H9 (cell line): ENCODE measurements around the gene AP3D1. TPM values are rescaled to one million over a fixed set of nuclear protein-coding genes. Genes with fewer than 3 reads are reported as not detected.

Source experiments
- DNase-seq: peaks from one replicate; pipeline ENCODE4 v3.0.0-alpha.2; 2017
- H2AFZ ChIP-seq: one replicate; pipeline ENCODE4 v1.6.1; 2013; ENCODE audit warnings: mild to moderate bottlenecking, low read length, control low read depth, moderate library complexity
- H2AK5ac ChIP-seq: 2 replicates; pipeline ENCODE4 v1.6.1; 2013; ENCODE audit warnings: low read length, control low read depth, mixed read lengths; ENCODE audit not compliant: insufficient read length
- H2BK120ac ChIP-seq: one replicate; pipeline ENCODE4 v1.6.1; 2013; ENCODE audit warnings: low read depth, mild to moderate bottlenecking, low read length, control low read depth, inconsistent platforms; ENCODE audit not compliant: poor library complexity, severe bottlenecking
- H2BK12ac ChIP-seq: 2 replicates; pipeline ENCODE4 v1.6.1; 2013; ENCODE audit warnings: low read length, control low read depth, mixed read lengths, low read depth; ENCODE audit not compliant: insufficient read length
- H2BK15ac ChIP-seq: 2 replicates; pipeline ENCODE4 v1.6.1; 2013; ENCODE audit warnings: low read depth, low read length, control low read depth
- H2BK20ac ChIP-seq: one replicate; pipeline ENCODE4 v1.6.1; 2013; ENCODE audit warnings: low read depth, mild to moderate bottlenecking, low read length, control low read depth, inconsistent platforms; ENCODE audit not compliant: poor library complexity, severe bottlenecking
- H2BK5ac ChIP-seq: 2 replicates; pipeline ENCODE4 v1.6.1; 2013; ENCODE audit warnings: low read length, control low read depth, mixed read lengths; ENCODE audit not compliant: insufficient read length
- H3K14ac ChIP-seq: 2 replicates; pipeline ENCODE4 v1.6.1; 2013; ENCODE audit warnings: low read length, control low read depth; ENCODE audit not compliant: insufficient read depth
- H3K18ac ChIP-seq: 2 replicates; pipeline ENCODE4 v1.6.1; 2013; ENCODE audit warnings: low read depth, mild to moderate bottlenecking, mixed read lengths, low read length, control low read depth; ENCODE audit not compliant: insufficient read length
- H3K23ac ChIP-seq: 2 replicates; pipeline ENCODE4 v1.6.1; 2013; ENCODE audit warnings: low read length, control low read depth, mixed read lengths, low read depth; ENCODE audit not compliant: insufficient read length
- H3K23me2 ChIP-seq: 2 replicates; pipeline ENCODE4 v1.6.1; 2013; ENCODE audit warnings: low read depth, mild to moderate bottlenecking, mixed read lengths, low read length, control low read depth; ENCODE audit not compliant: insufficient read length, poor library complexity, severe bottlenecking
- H3K27ac ChIP-seq: 2 replicates; pipeline ENCODE4 v1.5.1; 2013; ENCODE audit warnings: low read length, control low read depth, mixed read lengths, low read depth; ENCODE audit not compliant: insufficient read length
- H3K27me3 ChIP-seq: 2 replicates; pipeline ENCODE4 v1.6.1; 2013; ENCODE audit warnings: low read length, control low read depth, inconsistent platforms; ENCODE audit not compliant: insufficient read depth
- H3K4ac ChIP-seq: 2 replicates; pipeline ENCODE4 v1.6.1; 2013; ENCODE audit warnings: low read depth, mild to moderate bottlenecking, control low read depth, inconsistent platforms, low read length, moderate library complexity
- H3K4me1 ChIP-seq: 2 replicates; pipeline ENCODE4 v1.6.1; 2013; ENCODE audit warnings: low read length, control low read depth, inconsistent platforms; ENCODE audit not compliant: insufficient read depth
- H3K4me2 ChIP-seq: 2 replicates; pipeline ENCODE4 v1.6.1; 2013; ENCODE audit warnings: low read length, control low read depth, mixed read lengths; ENCODE audit not compliant: insufficient read length, insufficient read depth
- H3K56ac ChIP-seq: 2 replicates; pipeline ENCODE4 v1.6.1; 2013; ENCODE audit warnings: low read depth, mild to moderate bottlenecking, mixed read lengths, low read length, control low read depth; ENCODE audit not compliant: insufficient read length
- H3K79me1 ChIP-seq: 2 replicates; pipeline ENCODE4 v1.6.1; 2013; ENCODE audit warnings: low read depth, mild to moderate bottlenecking, moderate library complexity, low read length, control low read depth, inconsistent platforms; ENCODE audit not compliant: insufficient read depth, poor library complexity, severe bottlenecking
- H3K79me2 ChIP-seq: 2 replicates; pipeline ENCODE4 v1.6.1; 2013; ENCODE audit warnings: low read length, control low read depth, inconsistent platforms; ENCODE audit not compliant: insufficient read depth
- H3K9ac ChIP-seq: 2 replicates; pipeline ENCODE4 v1.6.1; 2013; ENCODE audit warnings: low read length, control low read depth, mixed read lengths; ENCODE audit not compliant: insufficient read length; ENCODE audit errors: extremely low read depth
- H3K9me3 ChIP-seq: one replicate; pipeline ENCODE4 v1.6.1; 2013; ENCODE audit warnings: low read depth, low read length, inconsistent platforms; ENCODE audit not compliant: control insufficient read depth
- H3T11ph ChIP-seq: one replicate; pipeline ENCODE4 v1.6.1; 2013; ENCODE audit warnings: mild to moderate bottlenecking, low read length, control low read depth, inconsistent platforms
- H4K20me1 ChIP-seq: one replicate; pipeline ENCODE4 v1.6.1; 2013; ENCODE audit not compliant: control insufficient read depth, insufficient read length, insufficient read depth
- H4K5ac ChIP-seq: 2 replicates; pipeline ENCODE4 v1.6.1; 2013; ENCODE audit warnings: low read depth, mild to moderate bottlenecking, mixed read lengths, low read length, control low read depth; ENCODE audit not compliant: insufficient read length
- H4K8ac ChIP-seq: replicated peaks from 2 replicates; pipeline ENCODE4 v1.6.1; 2013; ENCODE audit warnings: low read length, control low read depth, mixed read lengths, low read depth; ENCODE audit not compliant: insufficient read length
- H4K91ac ChIP-seq: 2 replicates; pipeline ENCODE4 v1.6.1; 2013; ENCODE audit warnings: low read depth, mild to moderate bottlenecking, moderate library complexity, mixed read lengths, low read length, control low read depth; ENCODE audit not compliant: insufficient read length
- H3K27ac Mint-ChIP-seq, 3 experiments: 2 replicates in 2 of 3; 3 replicates in 1 of 3; pipeline ENCODE4 v1.8.0; 2020 to 2021; ENCODE audit warnings: mixed read lengths in 3 of 3, mild to moderate bottlenecking in 1 of 3, moderate library complexity in 1 of 3
- H3K27me3 Mint-ChIP-seq: 2 replicates; pipeline ENCODE4 v1.8.0; 2021; ENCODE audit warnings: low read depth, mild to moderate bottlenecking, moderate library complexity, mixed read lengths
- H3K36me3 Mint-ChIP-seq, 3 experiments: 2 replicates in 2 of 3; 3 replicates in 1 of 3; pipeline ENCODE4 v1.8.0; 2020 to 2021; ENCODE audit warnings: low read depth in 3 of 3, mixed read lengths in 3 of 3; ENCODE audit not compliant: insufficient read depth in 1 of 3
- H3K4me1 Mint-ChIP-seq, 2 experiments: 2 replicates each; pipeline ENCODE4 v1.8.0; 2020; ENCODE audit warnings: mixed read lengths in 2 of 2
- H3K4me3 Mint-ChIP-seq, 2 experiments: 2 replicates in 1 of 2; 3 replicates in 1 of 2; pipeline ENCODE4 v1.8.0; 2020 to 2021; ENCODE audit warnings: mild to moderate bottlenecking in 2 of 2, mixed read lengths in 2 of 2, moderate library complexity in 1 of 2
- H3K9me3 Mint-ChIP-seq, 2 experiments: 2 replicates in 1 of 2; 3 replicates in 1 of 2; pipeline ENCODE4 v1.8.0; 2020; ENCODE audit warnings: mild to moderate bottlenecking in 2 of 2, mixed read lengths in 2 of 2, moderate library complexity in 1 of 2
- WGBS: extraction: QIAGEN DNeasy Blood & Tissue Kit; methylation state at CpG from one replicate; pipeline ENCODE4 v1.1.7; 2013; ENCODE audit warnings: missing lambda C conversion rate, low lambda C conversion rate, mixed read lengths; ENCODE audit not compliant: insufficient read length; ENCODE audit errors: extremely low coverage; 5-methylcytosine and 5-hydroxymethylcytosine counted together
- total RNA-seq: library from RNA; stranded (reverse); gene quantifications from 2 replicates; pipeline ENCODE4 v1.2.1, GENCODE V29; 2021
- TF ChIP-seq, protein P1 (sequence below): fragments of 200-600 bp; sonication (generic); conservative IDR thresholded peaks from 3 replicates; pipeline ENCODE4 v1.8.0; 2021; ENCODE audit warnings: antibody characterized with exemption, mild to moderate bottlenecking

Gene AP3D1
- total RNA-seq, 1 experiment from 2014 or later = 142 TPM

DNA sequence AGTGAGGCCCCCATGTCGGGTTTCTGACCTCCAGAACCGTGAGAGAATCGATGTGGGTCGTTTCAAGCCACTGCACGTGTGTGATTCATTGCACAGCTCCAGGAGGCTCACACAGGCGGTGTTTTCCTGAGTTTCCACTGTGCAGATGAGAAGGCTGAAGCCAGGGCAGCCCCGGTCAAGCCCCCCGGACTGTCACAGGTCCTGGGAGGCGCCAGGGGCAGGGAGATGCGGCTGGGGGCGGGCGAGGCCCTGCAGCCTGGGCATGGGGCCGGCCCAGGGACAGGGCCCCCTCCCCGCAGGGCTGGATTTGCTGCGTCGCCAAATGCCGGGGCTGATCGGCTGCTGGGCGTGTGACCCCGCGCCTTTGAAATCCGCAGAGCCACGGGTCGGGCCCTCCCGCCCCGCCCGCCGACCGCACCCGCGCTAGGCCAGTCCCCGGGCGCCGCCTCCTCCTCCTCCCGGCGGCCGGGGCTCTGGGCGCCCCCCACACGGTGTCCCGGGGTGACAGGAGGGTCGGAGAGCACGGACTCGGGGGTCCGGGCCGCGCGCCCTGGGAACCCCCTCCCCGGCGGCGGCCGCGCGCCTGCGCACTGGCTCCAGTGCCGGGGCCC lies 90.4 kb downstream of the AP3D1 start:
- H3K9me3 ChIP-seq = no peaks in the 10 kb centered on the region
- no peak overlapping the region for H2AFZ ChIP-seq
- Mint-ChIP-seq H3K9me3 (no peaks in the 10 kb centered on the region; a peak in 1 of 5 replicates), H3K27ac (peak overlapping the region; percentile 96), H3K4me1 (peaks cover 22 to 36% of the 10 kb centered on the region in 2 experiments), H3K4me3 (peak overlapping the region; percentile 76 to 88), H3K27me3 (no peaks in the 10 kb centered on the region), H3K36me3 (no peaks in the 10 kb centered on the region)
- H3K4me2 ChIP-seq = peak overlapping the region; percentile 44
- H3K23me2 ChIP-seq = peaks cover 10% of the 10 kb centered on the region
- no peak overlapping the region for H3K56ac ChIP-seq
- TF ChIP-seq, protein P1, sequence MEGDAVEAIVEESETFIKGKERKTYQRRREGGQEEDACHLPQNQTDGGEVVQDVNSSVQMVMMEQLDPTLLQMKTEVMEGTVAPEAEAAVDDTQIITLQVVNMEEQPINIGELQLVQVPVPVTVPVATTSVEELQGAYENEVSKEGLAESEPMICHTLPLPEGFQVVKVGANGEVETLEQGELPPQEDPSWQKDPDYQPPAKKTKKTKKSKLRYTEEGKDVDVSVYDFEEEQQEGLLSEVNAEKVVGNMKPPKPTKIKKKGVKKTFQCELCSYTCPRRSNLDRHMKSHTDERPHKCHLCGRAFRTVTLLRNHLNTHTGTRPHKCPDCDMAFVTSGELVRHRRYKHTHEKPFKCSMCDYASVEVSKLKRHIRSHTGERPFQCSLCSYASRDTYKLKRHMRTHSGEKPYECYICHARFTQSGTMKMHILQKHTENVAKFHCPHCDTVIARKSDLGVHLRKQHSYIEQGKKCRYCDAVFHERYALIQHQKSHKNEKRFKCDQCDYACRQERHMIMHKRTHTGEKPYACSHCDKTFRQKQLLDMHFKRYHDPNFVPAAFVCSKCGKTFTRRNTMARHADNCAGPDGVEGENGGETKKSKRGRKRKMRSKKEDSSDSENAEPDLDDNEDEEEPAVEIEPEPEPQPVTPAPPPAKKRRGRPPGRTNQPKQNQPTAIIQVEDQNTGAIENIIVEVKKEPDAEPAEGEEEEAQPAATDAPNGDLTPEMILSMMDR = no peak
- H3K9ac ChIP-seq = no peak overlapping the region
- H3K14ac ChIP-seq = peak overlapping the region; percentile 37
- H3K79me1 ChIP-seq = no peaks in the 10 kb centered on the region
- H3K79me2 ChIP-seq = no peaks in the 10 kb centered on the region
- no peak overlapping the region for H2BK5ac ChIP-seq
- H4K20me1 ChIP-seq = no peaks in the 10 kb centered on the region
- H3K27ac ChIP-seq = no peak overlapping the region
- H2BK15ac ChIP-seq = no peak overlapping the region
- no peak overlapping the region for H2AK5ac ChIP-seq
- no peak overlapping the region for H2BK20ac ChIP-seq
- H3K4ac ChIP-seq = no peak overlapping the region
- no peak overlapping the region for H4K91ac ChIP-seq
- H3K27me3 ChIP-seq = no peaks in the 10 kb centered on the region
- no peak overlapping the region for H2BK12ac ChIP-seq
- H3T11ph ChIP-seq = no peak overlapping the region
- no peak overlapping the region for H3K23ac ChIP-seq
- WGBS = no CpG with 5 or more reads among the region's 55 CpGs
- no peak overlapping the region for H2BK120ac ChIP-seq
- peak overlapping the region; percentile 91 for H3K18ac ChIP-seq
- no peak overlapping the region for H4K8ac ChIP-seq
- H4K5ac ChIP-seq = no peak overlapping the region
- H3K4me1 ChIP-seq = no peaks in the 10 kb centered on the region
- peak; percentile 76 for DNase-seq
